Measurements from ENCODE around the gene DNAH17.
"Not testable (repeated sequence)": the region's sequence is repeated elsewhere in the genome, so short reads cannot be mapped to it uniquely, and the experiment has no call there.

Gene DNAH17

DNA sequence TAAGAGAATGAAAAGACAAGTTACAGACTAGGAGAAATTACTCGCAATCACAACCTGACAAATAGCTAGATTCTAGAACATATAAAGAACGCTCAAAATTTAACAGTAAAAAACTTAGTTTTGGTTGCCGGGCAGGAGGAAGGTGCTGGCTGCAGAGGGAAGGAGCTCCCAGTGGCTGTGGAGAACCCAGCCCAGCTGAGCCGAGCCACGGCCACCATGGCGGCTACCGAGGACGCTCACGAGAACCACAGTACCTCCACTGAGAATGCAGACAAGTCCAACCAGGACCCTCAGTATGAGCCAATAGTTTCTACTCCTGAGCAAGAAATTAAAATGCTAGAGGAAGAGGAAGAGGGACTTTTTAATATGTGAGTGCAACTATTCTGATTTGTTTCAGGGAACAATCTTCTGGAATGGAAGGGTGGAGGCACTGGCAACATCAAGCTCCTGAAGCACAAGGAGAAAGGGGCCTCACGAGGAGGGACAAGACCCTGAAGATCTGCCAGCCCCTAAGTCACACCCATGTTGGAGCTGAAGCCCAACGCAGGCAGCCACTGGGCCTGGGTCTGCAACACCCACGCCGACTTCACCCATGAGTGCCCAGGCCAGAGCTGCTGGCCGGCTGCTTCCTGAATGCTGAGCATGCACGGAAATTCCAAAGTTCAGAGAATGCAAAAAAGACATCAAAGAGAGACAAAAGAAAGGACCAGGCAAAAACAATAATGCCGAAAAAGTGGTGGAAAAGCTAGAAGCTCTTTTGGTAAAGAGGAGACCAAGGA, 55.0 kb downstream of the DNAH17 start:
- DNase-seq (ENCODE audit: low spot score), result no peak

DNA sequence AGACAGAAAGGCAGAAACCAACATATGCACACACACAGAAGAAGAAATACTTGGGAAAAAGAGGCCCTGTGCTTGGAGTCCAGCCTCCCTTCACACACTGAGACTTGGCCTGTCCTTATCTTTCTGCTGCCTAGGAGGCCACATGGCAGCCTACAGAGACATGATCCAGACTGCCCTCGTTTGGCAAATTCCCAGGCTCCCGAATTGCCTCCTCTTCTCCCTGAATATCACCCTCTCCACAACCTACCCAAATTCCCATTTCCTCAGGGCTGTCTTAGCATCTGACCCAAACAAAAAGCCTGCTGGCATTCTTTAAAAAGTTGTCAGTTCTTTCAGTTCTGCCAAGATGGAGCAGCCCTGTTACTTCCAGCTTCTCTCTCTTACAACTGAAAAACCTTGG, 59.8 kb downstream of the DNAH17 start:
- no peak for DNase-seq (ENCODE audit: low spot score)

DNA sequence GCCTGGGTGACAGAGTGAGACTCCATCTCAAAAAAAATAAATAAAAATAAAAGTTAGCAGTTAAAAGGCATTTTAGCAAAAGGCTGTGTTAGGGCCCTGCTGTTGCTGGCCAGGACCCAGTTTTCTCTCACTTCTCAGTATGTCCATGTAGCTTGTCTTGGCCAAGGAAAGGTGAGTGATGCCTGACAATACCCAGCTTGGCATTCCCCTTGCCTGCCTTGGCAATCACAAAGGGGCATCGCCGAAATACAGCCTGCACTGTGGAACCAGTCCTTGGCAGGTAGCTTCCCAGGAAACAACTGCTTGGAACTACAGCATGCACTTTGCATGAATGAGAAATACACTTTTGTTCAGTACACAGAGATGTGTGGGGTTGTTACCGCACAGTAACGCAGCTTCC, 61.7 kb downstream of the DNAH17 start:
- no peak for DNase-seq (ENCODE audit: low spot score)

DNA sequence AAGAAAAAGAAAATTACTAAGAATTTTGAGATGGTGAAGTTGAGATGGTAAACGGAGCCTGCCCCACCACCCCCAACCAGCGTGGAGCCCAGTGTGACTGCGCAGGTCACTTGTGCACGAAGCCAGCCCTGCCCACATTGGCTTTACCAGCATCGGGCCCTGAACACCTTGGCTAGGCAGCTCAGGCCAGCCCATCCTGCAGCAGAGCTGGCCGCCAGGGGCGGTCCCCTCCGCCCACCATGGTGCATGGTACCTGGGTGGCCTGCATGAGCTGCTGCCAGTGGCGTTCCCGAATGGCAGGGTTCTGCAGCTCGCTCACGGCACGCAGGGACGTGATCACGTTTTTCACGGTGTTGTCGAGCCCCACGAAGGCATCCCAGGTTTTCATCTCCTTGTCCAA, 62.7 kb downstream of the DNAH17 start:
- DNase-seq (ENCODE audit: low spot score), result no peak

DNA sequence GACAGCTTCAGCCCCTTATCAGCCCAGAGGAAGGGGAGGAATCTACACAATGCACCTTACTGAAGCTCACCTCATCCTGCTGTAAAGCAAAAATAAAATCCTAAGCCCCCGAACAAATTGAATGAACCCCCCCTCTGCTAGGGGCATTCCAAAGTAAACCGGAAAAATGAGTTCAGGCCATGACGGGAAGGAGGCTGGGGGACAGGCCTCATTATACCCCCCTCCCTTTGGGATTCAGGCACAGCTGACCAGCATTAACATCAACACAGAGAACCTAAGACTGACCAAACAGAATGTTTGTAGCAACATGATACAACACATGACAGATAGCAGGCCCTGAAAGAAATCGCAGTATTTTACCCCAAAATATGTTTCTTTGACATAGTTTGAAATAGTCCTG, 64.2 kb downstream of the DNAH17 start:
- no peak for DNase-seq (ENCODE audit: low spot score)

DNA sequence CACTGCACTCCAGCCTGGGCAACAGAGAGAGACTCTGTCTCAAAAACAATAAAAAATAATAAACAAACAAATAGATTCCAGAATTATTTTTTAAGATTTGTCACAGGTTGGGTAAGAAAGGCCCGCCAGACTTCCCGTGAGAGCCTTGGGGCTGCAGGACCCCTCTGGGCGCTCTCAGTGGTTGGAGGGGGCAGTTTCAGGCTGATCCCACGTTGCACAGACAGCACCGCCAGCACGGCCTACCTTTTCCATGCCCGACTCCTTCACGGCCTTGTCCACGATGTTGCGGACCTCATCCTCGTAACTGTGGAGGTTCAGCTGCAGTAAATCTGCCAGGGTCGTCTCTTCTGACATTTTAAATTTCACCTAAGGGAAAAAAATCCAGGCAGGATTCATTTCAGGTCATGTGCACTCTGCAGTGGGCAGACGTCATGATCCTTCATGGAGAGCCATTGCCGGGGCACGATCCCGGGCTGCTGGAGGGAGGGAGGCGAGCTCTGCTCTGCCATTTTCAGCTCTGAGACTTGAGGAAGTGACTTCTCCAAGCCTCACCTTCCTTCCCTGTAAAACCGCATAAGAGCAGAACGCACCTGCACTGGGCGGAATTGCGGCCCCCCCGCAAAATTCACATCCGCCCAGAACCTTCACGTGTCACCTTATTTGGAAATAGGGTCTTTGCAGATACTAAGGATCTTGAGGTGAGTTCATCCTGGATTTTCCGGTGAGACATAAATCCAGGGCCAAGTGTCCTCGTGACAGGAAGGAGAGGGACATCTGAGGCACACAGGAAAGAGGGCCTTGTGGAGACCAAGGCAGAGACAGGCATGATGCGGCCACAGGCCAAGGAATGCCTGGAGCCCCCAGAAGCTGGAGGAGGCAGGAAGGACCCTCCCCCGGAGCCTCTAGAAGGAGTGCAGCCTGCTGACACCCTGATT, 66.8 kb downstream of the DNAH17 start:
- no peak for DNase-seq (ENCODE audit: low spot score)

DNA sequence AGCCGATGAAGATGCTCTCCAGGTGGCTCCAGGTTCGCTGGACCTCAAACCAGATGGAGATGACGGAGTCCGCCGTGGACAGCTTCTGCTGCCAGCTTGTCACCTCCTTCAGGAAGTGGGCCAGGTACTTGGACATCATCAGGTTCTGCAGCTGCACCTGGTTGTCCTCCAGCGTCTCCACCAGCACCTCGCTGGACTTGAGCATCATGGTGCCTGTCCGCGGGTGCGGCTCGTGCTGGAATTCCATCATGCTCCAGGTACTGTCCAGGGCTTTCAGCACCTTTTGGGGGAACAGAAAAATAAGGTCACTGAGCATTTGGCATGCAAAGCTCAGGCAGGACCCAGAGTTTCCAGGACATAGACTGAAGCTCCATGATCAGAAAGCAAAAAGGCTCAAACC, 69.7 kb downstream of the DNAH17 start:
- no peak for DNase-seq (ENCODE audit: low spot score)

DNA sequence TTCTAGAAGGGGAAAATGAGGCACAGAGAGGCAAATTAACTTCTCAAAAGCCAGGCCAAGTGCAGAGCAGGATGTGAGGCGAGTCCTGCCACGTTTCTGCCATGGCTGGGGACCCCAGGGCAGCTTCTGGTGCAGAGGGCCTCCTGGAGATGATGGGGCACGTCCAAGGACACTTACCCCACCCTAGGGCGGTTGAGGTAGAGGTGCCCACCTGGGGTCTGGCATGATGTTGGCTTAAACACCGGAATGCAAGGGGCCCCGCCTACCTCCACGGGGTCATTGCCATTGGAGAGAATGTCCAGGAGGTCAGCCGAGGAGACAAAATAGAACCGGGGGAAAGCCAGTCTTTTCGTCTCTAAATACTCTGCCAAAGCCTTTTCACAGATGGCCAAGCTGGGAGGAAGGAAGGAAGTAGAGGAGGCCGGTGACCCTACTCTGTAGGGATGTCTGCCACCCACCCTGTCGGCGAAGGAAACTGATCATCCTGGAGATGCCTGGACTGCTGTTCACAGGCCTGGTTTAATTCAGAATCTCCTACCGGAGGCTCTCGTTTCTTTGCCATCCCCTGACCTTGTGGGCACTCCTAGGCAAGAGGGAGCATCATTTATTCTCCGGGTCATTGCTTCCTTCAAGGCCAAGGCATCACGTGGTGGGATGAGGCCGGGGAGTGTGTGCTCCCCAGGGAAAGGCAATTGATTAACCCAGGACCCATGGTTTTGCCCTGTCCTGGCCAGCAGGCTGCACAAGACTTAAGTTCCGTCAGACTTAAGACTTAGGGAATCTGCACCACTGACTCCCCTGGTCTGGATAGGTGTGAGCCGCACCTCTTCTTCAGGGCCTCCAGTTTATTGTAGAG, 70.5 kb downstream of the DNAH17 start:
- DNase-seq (ENCODE audit: low spot score), result no peak

DNA sequence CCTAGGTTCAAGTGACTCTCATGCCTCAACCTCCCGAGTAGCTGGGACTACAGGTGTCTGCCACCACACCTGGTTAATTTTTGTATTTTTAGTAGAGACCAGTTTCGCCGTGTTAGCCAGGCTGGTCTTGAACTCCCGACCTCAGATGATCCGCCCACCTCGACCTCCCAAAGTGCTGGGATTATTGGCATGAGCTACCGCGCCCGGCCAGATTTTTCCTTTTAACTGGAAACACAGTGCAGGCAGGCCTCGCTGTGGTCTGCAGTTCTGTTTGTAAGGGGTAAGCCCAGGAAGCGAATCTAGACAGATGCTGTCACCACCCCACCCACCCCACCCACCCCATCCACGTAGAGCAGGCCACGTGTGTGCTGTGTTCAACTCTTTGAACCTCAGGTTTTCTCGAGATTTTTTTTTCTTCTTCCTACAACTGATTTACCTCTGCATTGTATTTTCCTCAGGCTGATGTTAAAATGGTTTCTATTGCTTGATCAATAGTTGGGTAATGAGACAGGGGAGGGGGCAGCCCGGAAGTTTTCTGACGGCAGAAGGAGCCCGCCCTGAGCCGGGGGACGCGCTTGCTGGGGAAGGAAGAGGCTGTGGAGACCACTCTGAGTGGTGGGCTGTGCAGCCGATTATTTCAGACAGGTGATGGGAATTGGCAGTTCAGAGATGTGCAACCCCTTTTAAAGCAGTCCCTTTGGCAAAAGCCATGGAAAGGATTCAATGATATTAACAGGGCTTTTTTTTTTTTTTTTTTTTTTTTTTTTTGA, 72.9 kb downstream of the DNAH17 start:
- no peak for DNase-seq (ENCODE audit: low spot score)

DNA sequence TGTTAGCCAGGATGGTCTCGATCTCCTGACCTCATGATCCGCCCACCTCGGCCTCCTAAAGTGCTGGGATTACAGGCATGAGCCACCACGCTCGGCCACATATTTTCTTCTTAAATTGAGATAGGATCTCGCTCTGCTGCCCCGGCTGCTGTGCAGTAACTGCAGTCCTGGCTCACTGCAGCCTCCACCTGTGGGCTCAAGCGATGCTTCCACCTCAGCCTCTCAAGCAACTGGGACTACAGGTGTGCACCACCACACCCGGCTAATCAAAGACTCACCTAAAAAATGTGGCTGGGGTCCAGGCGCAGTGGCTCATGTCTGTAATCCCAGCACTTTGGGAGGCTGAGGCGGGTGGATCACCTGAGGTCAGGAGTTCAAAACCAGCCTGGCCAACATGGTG, 73.8 kb downstream of the DNAH17 start:
- DNase-seq (ENCODE audit: low spot score), result not testable (repeated sequence)

DNA sequence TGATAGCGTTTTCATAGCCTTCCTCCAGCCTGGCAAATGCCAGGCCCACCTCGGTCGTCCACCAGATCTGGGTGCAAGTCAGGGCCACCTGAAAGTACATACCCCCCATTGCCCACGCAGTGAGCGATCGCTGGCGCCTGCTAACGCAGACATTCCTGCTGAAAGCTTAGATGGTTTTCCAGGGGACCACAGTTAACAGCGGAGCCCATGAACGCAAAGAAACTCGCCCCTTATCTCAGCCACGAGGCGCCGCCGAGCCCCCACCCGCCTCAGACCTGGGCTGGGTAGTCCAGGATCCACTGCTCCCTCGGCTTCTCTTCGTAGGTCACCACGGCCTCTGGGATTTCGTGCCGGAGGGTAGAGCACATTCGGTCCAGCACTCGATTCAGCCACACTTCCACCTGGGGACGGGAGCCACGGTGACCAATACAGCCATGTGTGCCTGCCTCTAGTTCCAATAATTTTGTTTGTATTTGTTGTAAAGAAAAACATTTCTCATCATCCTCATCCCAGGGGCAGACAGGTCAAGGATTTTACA, 74.5 kb downstream of the DNAH17 start:
- DNase-seq (ENCODE audit: low spot score), result no peak

DNA sequence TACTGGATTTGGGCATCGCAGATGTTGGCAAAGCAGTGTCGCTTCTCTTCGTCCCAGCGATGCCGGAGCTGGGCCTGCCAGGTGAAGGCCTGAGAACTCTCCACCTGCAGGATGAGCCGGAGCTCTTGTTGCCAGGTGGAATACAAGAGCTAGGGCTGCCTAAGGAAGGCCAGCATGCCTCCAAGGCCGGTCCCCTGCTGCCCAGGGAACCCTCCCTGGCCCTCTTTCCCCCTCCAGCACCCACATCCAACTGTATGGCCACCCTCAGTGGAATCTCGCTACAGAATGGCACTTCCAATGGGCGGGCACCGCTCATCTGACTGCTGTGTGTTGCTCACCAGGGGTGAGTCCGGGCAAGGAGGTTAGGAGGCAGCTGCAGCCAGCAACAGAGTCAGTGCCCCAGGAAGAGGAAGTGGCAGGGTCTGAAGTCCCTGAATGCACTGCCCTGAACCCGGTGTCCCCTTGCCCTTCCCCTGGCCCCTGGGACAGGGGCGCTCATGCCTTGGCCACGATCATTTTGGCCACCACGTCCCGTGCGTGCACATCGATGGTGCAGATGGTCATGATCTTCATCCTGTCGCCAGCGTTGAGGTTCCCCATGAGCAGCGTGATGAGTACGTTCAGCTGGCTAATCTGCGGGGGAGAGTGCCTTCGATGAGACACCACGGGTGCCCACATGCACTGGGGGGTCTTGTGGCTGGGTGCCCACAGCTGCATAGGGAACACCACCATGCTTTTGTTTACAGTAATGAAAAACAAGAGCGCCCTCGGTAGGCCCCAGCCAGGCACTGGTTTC, 75.8 kb downstream of the DNAH17 start:
- DNase-seq (ENCODE audit: low spot score), result no peak

DNA sequence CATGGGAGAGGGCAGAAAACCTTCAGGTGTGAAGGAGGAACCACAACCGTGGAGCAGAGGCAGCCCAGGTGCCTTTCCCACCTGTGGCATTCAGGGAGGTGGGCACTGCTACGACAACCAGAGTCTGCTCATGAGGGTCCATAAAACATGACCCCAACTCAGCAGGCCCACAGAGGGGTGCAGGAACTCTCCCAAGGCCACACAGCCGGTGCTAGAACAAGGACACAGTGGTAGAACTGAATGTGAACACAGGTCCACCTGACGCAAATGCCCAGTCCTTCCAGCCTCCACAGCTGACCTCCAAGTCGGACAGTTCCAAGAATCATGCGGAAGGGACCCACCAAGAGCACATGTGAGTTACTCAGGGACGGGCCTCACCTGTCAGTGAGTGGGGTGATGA, 76.4 kb downstream of the DNAH17 start:
- DNase-seq (ENCODE audit: low spot score), result no peak

DNA sequence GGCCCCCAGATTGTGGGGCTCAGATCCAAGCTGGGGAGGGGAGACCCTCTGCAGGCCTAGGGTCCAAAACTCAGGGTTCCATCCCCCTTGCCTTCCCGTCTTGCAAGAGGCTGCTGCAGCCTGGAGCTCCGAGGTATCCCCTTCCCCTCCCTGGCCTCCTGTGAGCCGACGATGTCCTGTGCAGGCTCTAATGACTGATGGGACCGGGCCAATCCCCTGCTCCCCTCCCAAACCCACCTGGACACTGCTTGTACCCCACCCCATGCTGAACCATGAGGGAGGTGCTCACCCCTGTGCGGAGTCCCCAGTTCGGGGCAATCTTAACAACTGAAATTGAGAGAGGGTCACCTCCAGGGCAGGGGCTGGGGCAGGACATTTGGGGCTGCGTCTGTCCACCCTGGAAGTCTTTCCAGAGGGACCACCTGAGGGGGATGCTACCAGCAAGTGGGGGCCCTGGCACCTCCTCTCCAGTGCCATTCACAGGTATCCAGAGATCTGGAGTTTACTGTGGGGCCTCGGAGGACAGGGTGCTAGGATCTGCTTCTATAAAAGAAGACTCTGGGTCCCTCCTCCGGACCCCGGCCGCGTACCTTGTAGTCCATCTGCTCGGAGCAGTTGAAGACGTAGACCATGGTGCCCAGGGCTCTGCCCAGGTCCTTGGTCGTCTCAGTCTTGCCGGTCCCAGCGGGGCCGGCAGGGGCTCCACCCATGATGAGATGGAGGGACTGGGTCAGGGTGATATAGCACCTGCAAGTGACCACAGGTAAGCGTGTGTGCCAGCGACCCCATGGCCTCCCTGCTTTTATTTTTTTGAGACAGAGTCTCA, 77.3 kb downstream of the DNAH17 start:
- DNase-seq (ENCODE audit: low spot score), result no peak

DNA sequence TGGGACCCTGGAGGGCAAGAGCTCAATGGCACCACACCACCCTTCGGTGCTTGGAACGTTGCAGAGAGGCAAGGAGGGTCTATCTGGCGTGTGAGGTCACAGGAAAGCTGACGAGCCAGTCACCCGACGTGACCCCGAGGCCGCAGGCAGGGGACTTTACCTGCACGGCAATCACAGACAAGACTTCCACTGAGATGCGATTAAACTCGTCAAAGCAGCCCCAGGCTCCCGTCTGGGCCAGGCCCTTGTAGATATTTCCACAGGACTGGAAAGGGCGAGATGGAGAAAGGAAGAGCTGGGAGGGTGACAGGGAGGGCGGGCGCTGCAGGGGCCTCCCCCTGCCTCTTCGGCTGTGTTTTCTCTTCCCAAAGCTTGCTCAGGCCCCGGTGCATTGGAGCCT, 78.3 kb downstream of the DNAH17 start:
- no peak for DNase-seq (ENCODE audit: low spot score)

DNA sequence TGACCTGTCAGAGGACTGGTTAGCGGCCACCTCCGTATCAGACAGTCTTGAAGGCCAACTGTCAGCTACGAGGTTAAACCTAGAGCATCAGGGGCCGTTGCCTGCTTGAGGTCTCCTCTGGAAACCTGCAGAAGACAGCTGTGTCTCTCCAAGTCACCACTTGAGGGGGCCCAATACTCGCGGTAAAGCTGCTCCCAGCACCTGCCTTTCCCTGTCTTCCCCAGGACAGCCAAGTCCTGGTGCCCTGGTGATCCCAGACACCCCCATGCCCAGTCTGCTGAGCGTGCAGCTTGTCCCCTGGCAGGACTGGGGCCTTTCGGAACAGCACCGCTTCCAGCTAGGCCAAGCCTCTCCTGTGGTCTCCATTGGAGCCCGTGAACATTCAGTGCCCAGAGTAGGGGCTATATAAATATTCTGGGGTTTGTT, 80.1 kb downstream of the DNAH17 start:
- peak; percentile 93 for DNase-seq (ENCODE audit: low spot score)

DNA sequence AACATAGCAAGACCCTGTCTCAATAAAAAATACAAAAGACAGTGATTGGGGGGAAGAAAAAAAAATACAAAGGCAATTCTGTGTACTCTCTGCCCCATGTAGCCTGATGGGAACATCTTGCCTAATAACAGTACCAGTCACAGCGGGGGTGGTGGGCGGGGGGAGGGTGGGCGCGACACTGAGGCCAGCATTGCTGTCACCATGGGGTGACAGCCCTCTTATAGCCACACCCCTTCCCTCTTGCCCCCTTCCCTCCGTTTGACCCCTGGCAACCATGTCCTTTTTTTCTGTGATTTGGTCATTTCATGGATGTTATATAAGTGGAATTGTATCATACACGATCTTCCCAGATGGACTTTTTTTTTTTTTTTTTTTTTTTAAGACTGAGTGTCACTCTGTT, 80.9 kb downstream of the DNAH17 start:
- DNase-seq (ENCODE audit: low spot score), result no peak

DNA sequence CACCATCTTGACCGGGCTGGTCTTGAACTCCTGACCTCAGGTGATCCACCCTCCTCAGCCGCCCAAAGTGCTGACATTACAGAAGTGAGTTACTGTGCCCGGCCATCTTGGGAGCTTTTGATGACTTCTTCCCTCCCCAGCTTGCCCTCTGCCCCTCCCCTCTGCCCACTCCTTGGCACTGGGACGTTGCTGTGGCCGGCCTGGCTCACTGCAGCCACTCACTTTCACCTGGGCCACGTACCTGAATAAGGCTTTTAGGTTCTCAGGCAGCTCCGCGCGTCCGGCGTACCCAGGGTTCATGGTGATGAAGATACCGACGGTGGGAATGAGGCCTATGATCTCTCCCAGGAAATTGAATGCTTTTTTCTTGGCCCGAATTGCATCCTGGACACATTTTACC, 81.6 kb downstream of the DNAH17 start:
- no peak for DNase-seq (ENCODE audit: low spot score)

DNA sequence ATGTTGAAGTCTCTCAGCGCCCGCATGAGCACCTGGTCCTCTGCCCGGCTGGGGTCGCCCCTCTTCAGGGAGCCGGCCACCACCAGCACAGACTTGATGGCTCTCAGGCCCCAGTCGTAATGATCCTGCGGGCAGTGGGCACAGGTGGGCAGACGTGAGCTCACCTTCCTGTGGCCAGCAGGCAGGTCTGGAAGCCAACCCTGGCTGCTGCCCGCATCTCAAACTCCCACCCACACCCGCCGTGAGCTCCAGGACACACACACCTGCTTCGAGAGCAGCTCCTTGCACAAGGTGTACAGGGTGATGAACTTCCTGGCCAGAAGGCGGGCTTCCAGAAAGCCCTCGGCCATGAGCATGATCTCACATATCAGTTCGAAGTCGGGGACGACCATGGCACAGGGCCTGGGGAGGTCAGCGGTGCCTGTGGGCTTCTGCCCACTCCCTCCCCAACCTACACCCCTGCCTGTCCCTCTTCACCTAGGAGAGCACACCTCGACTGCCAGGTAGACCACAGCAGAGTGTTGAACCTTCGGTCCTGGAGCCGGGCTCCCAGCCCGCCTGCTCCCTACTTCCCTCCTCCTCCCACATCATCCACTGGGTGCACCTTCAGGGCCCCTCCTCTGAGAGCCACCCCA, 82.4 kb downstream of the DNAH17 start:
- no peak for DNase-seq (ENCODE audit: low spot score)
